ENCODE results near the gene DUSP6.

DNA sequence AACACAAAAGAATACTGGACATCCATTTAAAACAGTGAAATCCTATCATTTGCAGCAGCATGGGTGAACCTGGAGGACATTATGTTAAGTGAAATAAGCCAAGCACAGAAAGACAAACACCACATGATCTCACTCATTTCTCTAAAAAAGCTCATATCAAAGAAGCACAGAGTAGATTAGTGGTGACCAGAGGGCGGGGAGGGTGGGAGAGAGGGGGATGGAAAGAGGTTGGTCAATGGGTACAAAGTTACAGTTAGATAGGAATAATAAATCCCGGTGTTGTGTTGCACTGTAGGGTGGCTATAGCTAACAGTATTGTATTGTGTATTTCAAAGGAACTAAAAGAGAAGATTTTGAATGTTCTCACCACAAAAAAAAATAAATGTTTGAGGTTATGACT is 52.4 kb downstream of the DUSP6 start:
- TF ChIP-seq, protein P1, sequence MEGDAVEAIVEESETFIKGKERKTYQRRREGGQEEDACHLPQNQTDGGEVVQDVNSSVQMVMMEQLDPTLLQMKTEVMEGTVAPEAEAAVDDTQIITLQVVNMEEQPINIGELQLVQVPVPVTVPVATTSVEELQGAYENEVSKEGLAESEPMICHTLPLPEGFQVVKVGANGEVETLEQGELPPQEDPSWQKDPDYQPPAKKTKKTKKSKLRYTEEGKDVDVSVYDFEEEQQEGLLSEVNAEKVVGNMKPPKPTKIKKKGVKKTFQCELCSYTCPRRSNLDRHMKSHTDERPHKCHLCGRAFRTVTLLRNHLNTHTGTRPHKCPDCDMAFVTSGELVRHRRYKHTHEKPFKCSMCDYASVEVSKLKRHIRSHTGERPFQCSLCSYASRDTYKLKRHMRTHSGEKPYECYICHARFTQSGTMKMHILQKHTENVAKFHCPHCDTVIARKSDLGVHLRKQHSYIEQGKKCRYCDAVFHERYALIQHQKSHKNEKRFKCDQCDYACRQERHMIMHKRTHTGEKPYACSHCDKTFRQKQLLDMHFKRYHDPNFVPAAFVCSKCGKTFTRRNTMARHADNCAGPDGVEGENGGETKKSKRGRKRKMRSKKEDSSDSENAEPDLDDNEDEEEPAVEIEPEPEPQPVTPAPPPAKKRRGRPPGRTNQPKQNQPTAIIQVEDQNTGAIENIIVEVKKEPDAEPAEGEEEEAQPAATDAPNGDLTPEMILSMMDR (IDR thresholded peaks at IDR 0.05): no peak
- no peak for TF ChIP-seq ZFX (IDR thresholded peaks at IDR 0.05; ENCODE audit: borderline replicate concordance)
